Panc1 (cell line): Measurements from ENCODE around the gene FGF11. TPM values are rescaled to one million over a fixed set of nuclear protein-coding genes. Genes with fewer than 3 reads are reported as not detected.

Experiments used
- ATAC-seq: fragments of 200-7000 bp; cut with Tn5 transposase; 2 replicates; pipeline ENCODE4 v1.9.1; 2020; ENCODE audit warnings: mild to moderate bottlenecking, moderate library complexity
- BruUV-seq: library from RNA; stranded (reverse); fragments of 400-500 nt; replicated peaks from 2 replicates; lab custom pipeline; 2021; lab: Mats Ljungman, UMichigan
- CTCF ChIA-PET: fragments of 300-600 bp; sonication (Branson Sonifier 250); formaldehyde crosslinking; loops from one replicate; lab custom pipeline; 2022; ENCODE audit warnings: antibody characterized with exemption; lab: Charles Lee
- POLR2A ChIA-PET: fragments of 300-600 bp; sonication (Branson Sonifier 250); formaldehyde crosslinking; loops from one replicate; lab custom pipeline; 2022; ENCODE audit warnings: antibody characterized with exemption; lab: Charles Lee
- DNase-seq: peaks from one replicate; pipeline ENCODE4 v3.0.0-alpha.2; 2010; ENCODE audit warnings: low read depth, low spot score
- H3K27ac ChIP-seq: 2 replicates; pipeline ENCODE4 v1.5.1; 2011; ENCODE audit warnings: mild to moderate bottlenecking, low read length, inconsistent platforms
- H3K27me3 ChIP-seq: fragments of 200-500 bp; sonication (Bioruptor generic); 2 replicates; pipeline ENCODE4 v1.6.0; 2014; ENCODE audit warnings: low read length, inconsistent platforms; ENCODE audit not compliant: control insufficient read depth, insufficient read depth
- H3K36me3 ChIP-seq: fragments of 200-500 bp; sonication (Bioruptor generic); 2 replicates; pipeline ENCODE4 v1.5.1; 2014; ENCODE audit warnings: inconsistent platforms, mild to moderate bottlenecking, low read length, moderate library complexity; ENCODE audit not compliant: control insufficient read depth, insufficient read depth
- H3K4me1 ChIP-seq: 2 replicates; pipeline ENCODE4 v1.5.1; 2011; ENCODE audit warnings: inconsistent platforms, mild to moderate bottlenecking, low read length, moderate library complexity; ENCODE audit not compliant: control insufficient read depth, insufficient read depth
- H3K4me3 ChIP-seq, 2 experiments: 2 replicates each; pipeline ENCODE4 v1.5.1; 2011 to 2012; ENCODE audit warnings: low read depth in 2 of 2, low read length in 2 of 2, mild to moderate bottlenecking in 2 of 2, inconsistent platforms in 1 of 2, moderate library complexity in 1 of 2
- H3K9me3 ChIP-seq: fragments of 200-500 bp; sonication (Bioruptor generic); 2 replicates; pipeline ENCODE4 v1.5.1; 2014; ENCODE audit warnings: low read depth, mild to moderate bottlenecking, inconsistent platforms, low read length, moderate library complexity; ENCODE audit not compliant: control insufficient read depth, insufficient read depth
- CTCF ChIP-seq: fragments of 450-650 bp; IDR thresholded peaks from 2 replicates; pipeline ENCODE4 v1.5.1; 2017; ENCODE audit warnings: mild to moderate bottlenecking
- POLR2AphosphoS5 ChIP-seq: IDR thresholded peaks from 2 replicates; pipeline ENCODE4 v1.6.1; 2012; ENCODE audit warnings: mild to moderate bottlenecking, low read depth, low read length, moderate library complexity
- REST ChIP-seq, 2 experiments: IDR thresholded peaks; 2 replicates each; pipeline ENCODE4 v1.6.1; 2011 to 2012; ENCODE audit warnings: low read depth in 2 of 2, control low read depth in 1 of 2, low read length in 1 of 2, mild to moderate bottlenecking in 1 of 2, moderate library complexity in 1 of 2; ENCODE audit not compliant: insufficient read depth in 1 of 2
- SIN3A ChIP-seq: IDR thresholded peaks from 2 replicates; pipeline ENCODE4 v1.6.1; 2012; ENCODE audit warnings: low read depth, mild to moderate bottlenecking, low read length, moderate library complexity, borderline replicate concordance; ENCODE audit not compliant: insufficient read depth
- TCF7L2 ChIP-seq: IDR thresholded peaks from 2 replicates; pipeline ENCODE4 v1.6.1; 2011; ENCODE audit warnings: mild to moderate bottlenecking, low read depth, low read length, inconsistent platforms
- in situ Hi-C: cut with HindIII; loops from 2 replicates; pipeline ENCODE4 v1.10.0; 2016; ENCODE audit warnings: low sequenced_read_pairs, low pct_unique_long_range_greater_than_20kb
- intact Hi-C: fragments of 100-400 bp; cut with micrococcal nuclease; formaldehyde crosslinking; loops from one replicate; pipeline ENCODE4 v1.10.0; 2022; ENCODE audit not compliant: unreplicated experiment
- total RNA-seq: library from RNA; stranded (reverse); gene quantifications from one replicate; pipeline ENCODE4 v1.2.1, GENCODE V29; 2021; ENCODE audit not compliant: unreplicated experiment

FGF11 gene
- total RNA-seq, 1 experiment from 2014 or later: 4.4 TPM

GRCh38 chr17:7464081-7464480 is 24.8 kb downstream of the FGF11 start:
- intact Hi-C loops (no loop called here), in situ Hi-C loops (no loop called here)
- TF ChIP-seq TCF7L2 (no peak), CTCF (no peak), POLR2AphosphoS5 (no peak), SIN3A (no peak), REST (IDR thresholded peaks at IDR 0.05; ENCODE audit: insufficient read depth in 1 of 2, low read depth in 2 of 2, low read length in 1 of 2) (no peak)
- no peaks in the 10 kb centered on the region for H3K36me3 ChIP-seq
- H3K9me3 ChIP-seq: no peaks in the 10 kb centered on the region
- POLR2A ChIA-PET: no interaction called here
- H3K27me3 ChIP-seq: no peaks in the 10 kb centered on the region
- H3K27ac ChIP-seq: no peak overlapping the region
- H3K4me3 ChIP-seq: no peak overlapping the region
- peaks cover 18% of the 10 kb centered on the region for H3K4me1 ChIP-seq
- CTCF ChIA-PET: no interaction called here
- ATAC-seq (no peak), DNase-seq (no peak)
- no TSS peak for BruUV-seq

GRCh38 chr17:7465597-7466275 is 26.4 kb downstream of the FGF11 start:
- no peak overlapping the region for H3K27ac ChIP-seq
- peaks cover 18% of the 10 kb centered on the region for H3K4me1 ChIP-seq
- H3K36me3 ChIP-seq: no peaks in the 10 kb centered on the region
- no peaks in the 10 kb centered on the region for H3K9me3 ChIP-seq
- intact Hi-C loops (no loop called here), in situ Hi-C loops (no loop called here)
- CTCF ChIA-PET: interaction anchor here (0.6 kb wide), 1 partner anchor 17 kb away, joined by 6 read pairs; no protein-coding TSS in a partner anchor
- no peak overlapping the region for H3K4me3 ChIP-seq
- no peak for ATAC-seq
- POLR2A ChIA-PET: interaction anchor here (0.7 kb wide), 1 partner anchor 18 kb away, joined by 3 read pairs; no protein-coding TSS in a partner anchor
- BruUV-seq: no TSS peak
- no peaks in the 10 kb centered on the region for H3K27me3 ChIP-seq
- no peak for DNase-seq
- TF ChIP-seq SIN3A: no peak
- no peak for TF ChIP-seq CTCF
- TF ChIP-seq TCF7L2: no peak
- no peak for TF ChIP-seq POLR2AphosphoS5
- no peak for TF ChIP-seq REST (IDR thresholded peaks at IDR 0.05; ENCODE audit: insufficient read depth in 1 of 2, low read depth in 2 of 2, low read length in 1 of 2)
